RWPE1 (cell line): ENCODE data around the gene CHD9.
"Not testable (repeated sequence)": the region's sequence is repeated elsewhere in the genome, so short reads cannot be mapped to it uniquely, and the experiment has no call there.

Experiments used
- CTCF ChIA-PET: fragments of 350-600 bp; sonication (Branson Sonifier 250); formaldehyde crosslinking; extraction: SDS; loops from one replicate; lab custom pipeline; 2021; lab: Yijun Ruan, JAX
- POLR2A ChIA-PET: fragments of 400-600 bp; formaldehyde crosslinking; extraction: SDS; loops from one replicate; lab custom pipeline; 2020; ENCODE audit warnings: antibody characterized with exemption; ENCODE audit not compliant: low non-redundant PET; lab: Yijun Ruan, JAX
- DNase-seq: peaks from one replicate; pipeline ENCODE4 v3.0.0; 2012; ENCODE audit warnings: low spot score
- H3K27ac ChIP-seq: fragments of 450-650 bp; 2 replicates; pipeline ENCODE4 v1.5.1; 2017
- TF ChIP-seq, protein P1 (sequence below): fragments of 450-650 bp; conservative IDR thresholded peaks from 2 replicates; pipeline ENCODE4 v1.5.1; 2017; ENCODE audit warnings: low read depth, mild to moderate bottlenecking

CHD9 gene

DNA sequence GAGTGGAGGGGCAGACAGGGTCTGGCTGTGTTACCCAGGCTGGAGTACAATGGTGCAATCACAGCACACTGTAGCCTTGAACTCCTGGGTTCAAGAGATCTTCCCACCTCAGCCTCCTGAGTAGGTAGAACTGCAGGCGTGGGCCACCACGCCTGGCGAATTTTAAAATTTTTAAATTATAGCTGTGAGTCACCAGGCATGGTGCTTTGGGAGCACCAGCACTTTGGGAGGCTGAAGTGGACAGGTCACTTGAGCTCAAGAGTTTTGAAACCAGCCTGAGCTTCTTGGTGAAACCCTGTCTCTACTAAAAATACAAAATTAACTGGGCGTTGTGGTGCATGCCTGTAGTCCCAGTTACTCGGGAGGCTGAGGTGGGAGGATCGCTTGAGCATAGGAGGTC, 114.0 kb downstream of the CHD9 start:
- CTCF ChIA-PET: interaction anchor here (1.7 kb wide), 1 partner anchor 13 kb away, joined by 3 read pairs; no protein-coding TSS in a partner anchor
- TF ChIP-seq, protein P1, sequence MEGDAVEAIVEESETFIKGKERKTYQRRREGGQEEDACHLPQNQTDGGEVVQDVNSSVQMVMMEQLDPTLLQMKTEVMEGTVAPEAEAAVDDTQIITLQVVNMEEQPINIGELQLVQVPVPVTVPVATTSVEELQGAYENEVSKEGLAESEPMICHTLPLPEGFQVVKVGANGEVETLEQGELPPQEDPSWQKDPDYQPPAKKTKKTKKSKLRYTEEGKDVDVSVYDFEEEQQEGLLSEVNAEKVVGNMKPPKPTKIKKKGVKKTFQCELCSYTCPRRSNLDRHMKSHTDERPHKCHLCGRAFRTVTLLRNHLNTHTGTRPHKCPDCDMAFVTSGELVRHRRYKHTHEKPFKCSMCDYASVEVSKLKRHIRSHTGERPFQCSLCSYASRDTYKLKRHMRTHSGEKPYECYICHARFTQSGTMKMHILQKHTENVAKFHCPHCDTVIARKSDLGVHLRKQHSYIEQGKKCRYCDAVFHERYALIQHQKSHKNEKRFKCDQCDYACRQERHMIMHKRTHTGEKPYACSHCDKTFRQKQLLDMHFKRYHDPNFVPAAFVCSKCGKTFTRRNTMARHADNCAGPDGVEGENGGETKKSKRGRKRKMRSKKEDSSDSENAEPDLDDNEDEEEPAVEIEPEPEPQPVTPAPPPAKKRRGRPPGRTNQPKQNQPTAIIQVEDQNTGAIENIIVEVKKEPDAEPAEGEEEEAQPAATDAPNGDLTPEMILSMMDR: no peak
- POLR2A ChIA-PET: no interaction called here
- DNase-seq: no peak
- no peak overlapping the region for H3K27ac ChIP-seq

DNA sequence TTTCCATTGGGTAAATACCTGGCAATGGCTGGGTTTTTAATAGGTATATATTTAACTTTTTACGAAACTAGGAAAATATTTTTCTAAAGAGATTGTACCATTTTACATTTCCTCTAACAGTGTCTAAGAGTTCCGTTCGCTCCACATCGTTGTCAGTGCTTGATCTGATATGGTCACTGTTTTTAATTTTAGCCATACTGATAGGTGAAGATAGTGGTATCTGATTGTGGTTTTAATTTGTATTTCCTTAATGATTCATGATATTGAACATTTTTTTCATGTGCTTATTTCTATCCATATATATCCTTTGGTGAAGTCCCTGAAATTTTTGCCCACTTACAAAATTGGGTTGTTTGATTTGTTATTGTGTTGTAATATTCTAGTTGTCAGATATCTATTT, 117.7 kb downstream of the CHD9 start:
- POLR2A ChIA-PET: no interaction called here
- CTCF ChIA-PET: no interaction called here
- TF ChIP-seq, protein P1: no peak
- no peak overlapping the region for H3K27ac ChIP-seq
- no peak for DNase-seq

DNA sequence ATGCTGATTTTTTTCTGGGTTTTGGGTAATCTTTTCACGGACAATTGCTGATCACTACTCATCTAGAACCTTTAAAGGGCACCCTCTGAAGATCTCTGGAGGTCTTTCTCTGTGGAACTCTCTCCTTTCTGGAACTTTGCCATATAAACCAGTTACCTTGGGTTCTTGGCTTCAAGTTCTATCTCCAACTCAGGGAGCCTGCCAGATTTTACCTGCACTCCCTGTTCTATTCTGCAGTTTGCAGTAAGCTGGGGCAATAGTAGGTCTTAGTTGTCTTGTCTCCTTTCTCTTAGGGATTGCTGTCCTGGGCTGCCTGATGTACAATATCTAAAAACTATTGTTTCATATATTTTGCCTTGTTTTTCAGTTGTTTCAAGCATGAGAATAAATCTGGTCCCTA, 120.3 kb downstream of the CHD9 start:
- TF ChIP-seq, protein P1: no peak
- POLR2A ChIA-PET: no interaction called here
- DNase-seq: no peak
- CTCF ChIA-PET: no interaction called here
- H3K27ac ChIP-seq: no peak overlapping the region

DNA sequence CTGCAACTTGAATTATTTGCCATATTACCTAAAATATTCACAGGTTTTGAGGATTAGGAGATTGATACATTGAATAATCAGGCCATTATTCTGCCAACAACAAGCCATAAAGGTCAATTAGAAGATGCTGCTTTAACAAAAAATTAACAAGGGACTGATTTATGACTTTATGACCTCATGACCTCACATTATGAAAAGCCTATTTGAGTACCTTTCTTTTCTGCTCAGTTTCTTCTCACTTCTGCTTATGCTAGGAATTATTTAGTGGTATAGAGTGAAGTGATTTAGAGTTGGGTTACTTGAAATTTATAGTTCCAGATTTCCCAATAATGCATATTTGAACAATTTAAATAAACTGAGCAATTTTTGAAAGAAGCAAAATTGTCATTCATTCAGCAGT, 121.6 kb downstream of the CHD9 start:
- POLR2A ChIA-PET: no interaction called here
- H3K27ac ChIP-seq: no peak overlapping the region
- TF ChIP-seq, protein P1: no peak
- CTCF ChIA-PET: no interaction called here
- no peak for DNase-seq

DNA sequence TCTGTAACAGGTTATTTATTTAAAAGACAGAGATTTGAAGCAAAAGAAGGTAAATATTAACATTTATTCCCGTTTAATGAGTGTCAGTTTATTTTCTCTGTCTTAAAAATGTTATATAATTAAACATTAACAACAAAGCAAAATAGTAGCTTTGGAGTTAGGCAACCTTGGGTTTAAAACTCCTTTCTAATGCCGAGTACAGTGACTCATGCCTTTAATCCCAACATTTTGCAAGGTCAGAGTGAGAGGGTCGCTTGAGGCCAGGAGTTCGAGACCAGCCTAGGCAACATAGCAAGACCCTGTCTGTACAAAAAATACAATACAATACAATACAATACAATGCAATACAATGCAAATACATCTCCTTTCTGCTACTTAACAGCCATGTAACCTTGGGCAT, 128.7 kb downstream of the CHD9 start:
- POLR2A ChIA-PET: no interaction called here
- DNase-seq: no peak
- CTCF ChIA-PET: no interaction called here
- TF ChIP-seq, protein P1: no peak
- no peak overlapping the region for H3K27ac ChIP-seq

DNA sequence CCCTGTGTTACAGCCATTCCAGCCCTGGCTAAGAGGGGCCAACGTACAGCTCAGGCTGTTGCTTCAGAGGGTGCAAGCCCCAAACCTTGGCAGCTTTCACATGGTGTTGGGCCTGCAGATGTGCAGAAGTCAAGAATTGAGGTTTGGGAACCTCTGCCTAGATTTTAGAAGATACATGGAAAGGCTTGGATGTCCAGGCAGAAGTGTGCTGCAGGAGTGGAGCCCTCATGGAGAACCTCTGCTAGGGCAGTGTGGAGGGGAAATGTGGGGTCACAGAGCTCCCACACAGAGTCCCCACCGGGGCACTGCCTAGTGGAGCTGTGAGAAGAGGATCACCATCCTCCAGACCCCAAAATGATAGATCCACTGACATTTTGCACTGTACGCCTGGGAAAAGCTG, 130.9 kb downstream of the CHD9 start:
- CTCF ChIA-PET, POLR2A ChIA-PET, DNase-seq, H3K27ac ChIP-seq: not testable (repeated sequence)

DNA sequence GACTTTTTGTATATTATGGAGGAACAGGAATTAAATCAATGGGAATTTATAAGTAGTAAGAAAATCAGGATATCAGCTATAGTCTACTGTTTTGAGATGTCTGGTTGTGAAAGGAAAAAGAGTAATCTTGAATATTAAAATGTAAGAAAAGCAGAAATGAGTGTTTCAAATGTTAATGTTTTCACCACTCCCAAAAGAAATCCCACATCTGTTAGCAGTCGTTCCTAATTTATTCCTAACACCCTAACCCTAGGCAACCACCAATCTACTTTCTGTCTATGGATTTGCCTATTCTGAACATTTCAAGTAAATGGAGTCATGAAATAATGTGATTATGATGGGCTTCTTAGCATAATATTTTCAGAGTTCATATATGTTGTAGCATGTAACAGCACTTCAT, 133.0 kb downstream of the CHD9 start:
- CTCF ChIA-PET: no interaction called here
- TF ChIP-seq, protein P1: no peak
- H3K27ac ChIP-seq: no peak overlapping the region
- DNase-seq: no peak
- POLR2A ChIA-PET: no interaction called here
